Upper lobe of left lung (tissue), 6 donors: Measurements from ENCODE around the gene PLCB4. TPM values are rescaled to one million over a fixed set of nuclear protein-coding genes. Genes with fewer than 3 reads are reported as not detected.
A peak's percentile ranks its signal among the peaks of the same experiment; 100 is the strongest.
"Not testable (repeated sequence)": the region's sequence is repeated elsewhere in the genome, so short reads cannot be mapped to it uniquely, and the experiment has no call there.

Experiments
- ATAC-seq, 2 donors: fragments of 200-7000 bp; cut with Tn5 transposase; one replicate each; pipeline ENCODE4 v1.9.1; 2022; ENCODE audit warnings: mild to moderate bottlenecking in 2 of 2, moderate library complexity in 2 of 2; ENCODE audit not compliant: low FRiP score in 2 of 2
- DNase-seq, 2 donors: peaks; one replicate each; pipeline ENCODE4 v3.0.0-alpha.2; 2019 to 2020
- H3K27ac ChIP-seq, 4 donors: fragments of 200-600 bp; sonication (generic); one replicate each; pipeline ENCODE4 v1.5.1; 2016 to 2019
- H3K27me3 ChIP-seq, 4 donors: fragments of 200-600 bp; sonication (generic); one replicate each; pipeline ENCODE4 v1.5.1; 2017 to 2019
- H3K36me3 ChIP-seq, 4 donors: fragments of 200-600 bp; sonication (generic); one replicate each; pipeline ENCODE4 v1.5.1; 2016 to 2019
- H3K4me1 ChIP-seq, 4 donors: fragments of 200-600 bp; sonication (generic); one replicate each; pipeline ENCODE4 v1.5.1; 2018 to 2019
- H3K4me3 ChIP-seq, 4 donors: fragments of 200-600 bp; sonication (generic); one replicate each; pipeline ENCODE4 v1.5.1; 2017 to 2019; ENCODE audit warnings: mild to moderate bottlenecking in 2 of 4, moderate library complexity in 1 of 4
- H3K9me3 ChIP-seq, 4 donors: fragments of 200-600 bp; sonication (generic); one replicate each; pipeline ENCODE4 v1.5.1; 2018 to 2019
- EP300 ChIP-seq, 4 donors: sonication (generic); formaldehyde crosslinking; IDR thresholded peaks; one replicate each; pipeline ENCODE4 v1.5.1; 2017; ENCODE audit warnings: antibody characterized with exemption in 4 of 4, control low read depth in 2 of 4
- POLR2A ChIP-seq, 4 donors: fragments of 450-650 bp; IDR thresholded peaks; one replicate each; pipeline ENCODE4 v1.5.1; 2016 to 2017; ENCODE audit warnings: antibody characterized with exemption in 4 of 4, mild to moderate bottlenecking in 2 of 4
- POLR2AphosphoS5 ChIP-seq, 2 donors: sonication (generic); formaldehyde crosslinking; IDR thresholded peaks; one replicate each; pipeline ENCODE4 v1.5.1; 2017; ENCODE audit warnings: antibody characterized with exemption in 2 of 2
- WGBS, 2 donors: methylation state at CpG; one replicate each; pipeline ENCODE4 v1.1.5; 2017 to 2018; 5-methylcytosine and 5-hydroxymethylcytosine counted together
- total RNA-seq, 6 donors: library from RNA; depleted of rRNA in 4 of 6; stranded (reverse); fragments of >200 nt in 4 of 6; gene quantifications; one replicate each; pipeline versions ENCODE4 v1.1.0 to v1.2.1, GENCODE V29; 2016 to 2021
- TF ChIP-seq, protein P1 (sequence below), 6 experiments: fragments of 450-650 bp in 4 of 6; fragments of 200-600 bp in 2 of 6; sonication (generic) in 2 of 6; IDR thresholded peaks; one replicate each; pipeline ENCODE4 v1.5.1; 2016 to 2019; ENCODE audit warnings: antibody characterized with exemption in 6 of 6
- donor health status: DM: no; HTN: no; CAD: no; lungs with moderate emphysema.
- donor health status: DM: no; HTN: yes; CAD: no; lungs with severe emphysema.

Gene PLCB4
- total RNA-seq, 6 donors from 2014 or later, result 5.7 to 15.2 (median 8.2) TPM

DNA sequence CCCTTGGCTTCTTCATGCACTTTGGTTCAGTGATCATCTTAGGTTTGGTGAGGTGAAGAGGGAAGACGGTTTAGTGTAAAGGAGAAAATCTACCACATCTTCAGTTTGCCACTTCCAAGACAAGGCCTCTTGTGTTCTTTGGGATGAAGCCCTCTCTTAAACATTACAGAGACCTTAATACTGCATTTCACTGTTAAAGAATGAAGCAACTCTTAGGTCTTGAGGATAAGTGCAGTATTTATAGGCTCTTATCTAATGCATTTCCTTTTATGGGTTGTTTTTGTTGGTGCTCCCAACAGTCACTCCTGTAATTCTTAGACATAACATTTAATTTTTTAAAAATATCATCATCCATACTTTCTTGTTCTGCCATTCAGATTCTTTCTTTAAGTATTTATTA is 305.6 kb downstream of the PLCB4 start:
- H3K9me3 ChIP-seq, result no peaks in the 10 kb centered on the region
- TF ChIP-seq POLR2A (IDR thresholded peaks at IDR 0.05), result no peak
- TF ChIP-seq EP300 (IDR thresholded peaks at IDR 0.05), result no peak
- TF ChIP-seq POLR2AphosphoS5 (IDR thresholded peaks at IDR 0.05), result no peak
- TF ChIP-seq, protein P1, sequence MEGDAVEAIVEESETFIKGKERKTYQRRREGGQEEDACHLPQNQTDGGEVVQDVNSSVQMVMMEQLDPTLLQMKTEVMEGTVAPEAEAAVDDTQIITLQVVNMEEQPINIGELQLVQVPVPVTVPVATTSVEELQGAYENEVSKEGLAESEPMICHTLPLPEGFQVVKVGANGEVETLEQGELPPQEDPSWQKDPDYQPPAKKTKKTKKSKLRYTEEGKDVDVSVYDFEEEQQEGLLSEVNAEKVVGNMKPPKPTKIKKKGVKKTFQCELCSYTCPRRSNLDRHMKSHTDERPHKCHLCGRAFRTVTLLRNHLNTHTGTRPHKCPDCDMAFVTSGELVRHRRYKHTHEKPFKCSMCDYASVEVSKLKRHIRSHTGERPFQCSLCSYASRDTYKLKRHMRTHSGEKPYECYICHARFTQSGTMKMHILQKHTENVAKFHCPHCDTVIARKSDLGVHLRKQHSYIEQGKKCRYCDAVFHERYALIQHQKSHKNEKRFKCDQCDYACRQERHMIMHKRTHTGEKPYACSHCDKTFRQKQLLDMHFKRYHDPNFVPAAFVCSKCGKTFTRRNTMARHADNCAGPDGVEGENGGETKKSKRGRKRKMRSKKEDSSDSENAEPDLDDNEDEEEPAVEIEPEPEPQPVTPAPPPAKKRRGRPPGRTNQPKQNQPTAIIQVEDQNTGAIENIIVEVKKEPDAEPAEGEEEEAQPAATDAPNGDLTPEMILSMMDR (IDR thresholded peaks at IDR 0.05), result no peak
- H3K27me3 ChIP-seq, result no peaks in the 10 kb centered on the region
- H3K36me3 ChIP-seq, result no peaks in the 10 kb centered on the region
- peaks cover 0 to 4% (median 0%) of the 10 kb centered on the region in 4 donors for H3K4me1 ChIP-seq
- ATAC-seq, result no peak
- no peak overlapping the region for H3K27ac ChIP-seq
- H3K4me3 ChIP-seq, result no peak overlapping the region
- WGBS, 2 donors, result 92 to 95% methylated on average over 1 of the region's 1 CpG
- DNase-seq, result no peak

GRCh38 chr20:9375221-9375681 is 306.4 kb downstream of the PLCB4 start:
- no peak overlapping the region for H3K4me3 ChIP-seq
- DNase-seq (no peak), ATAC-seq (no peak)
- H3K9me3 ChIP-seq, result no peaks in the 10 kb centered on the region
- H3K27me3 ChIP-seq, result no peaks in the 10 kb centered on the region
- no peak for TF ChIP-seq POLR2AphosphoS5 (IDR thresholded peaks at IDR 0.05)
- TF ChIP-seq, protein P1 (IDR thresholded peaks at IDR 0.05), result no peak
- TF ChIP-seq EP300 (IDR thresholded peaks at IDR 0.05), result no peak
- TF ChIP-seq POLR2A (IDR thresholded peaks at IDR 0.05), result no peak
- H3K27ac ChIP-seq, result no peak overlapping the region
- no peaks in the 10 kb centered on the region for H3K4me1 ChIP-seq
- 57 to 69% methylated on average over 1 of the region's 1 CpG for WGBS, 2 donors
- H3K36me3 ChIP-seq, result no peaks in the 10 kb centered on the region

DNA sequence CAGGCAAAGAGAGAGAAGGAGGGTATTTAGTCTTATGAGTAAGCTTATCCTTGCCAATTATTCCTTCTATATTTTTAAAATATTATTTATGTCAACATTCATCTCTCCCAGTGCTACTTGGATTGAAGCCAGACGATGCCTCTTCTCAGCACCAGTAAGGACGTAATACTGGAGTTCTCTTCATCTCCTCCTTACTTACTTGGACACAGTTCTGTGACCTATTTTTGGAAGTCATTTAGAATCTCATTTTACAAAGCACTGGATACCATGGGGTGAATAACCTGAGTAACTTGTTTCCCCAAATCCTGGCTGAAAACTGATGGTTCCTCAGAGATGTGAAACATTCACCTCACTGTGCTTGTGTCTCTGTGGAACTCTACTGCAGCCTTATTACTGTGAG is 308.1 kb downstream of the PLCB4 start:
- TF ChIP-seq, protein P1 (IDR thresholded peaks at IDR 0.05), result no peak
- TF ChIP-seq EP300 (IDR thresholded peaks at IDR 0.05), result no peak
- DNase-seq, result no peak
- Histone ChIP-seq H3K27ac (no peak overlapping the region), H3K4me3 (no peak overlapping the region), H3K27me3 (no peaks in the 10 kb centered on the region), H3K36me3 (peaks cover 0 to 6% (median 0%) of the 10 kb centered on the region in 4 donors), H3K4me1 (no peaks in the 10 kb centered on the region), H3K9me3 (no peaks in the 10 kb centered on the region)
- WGBS, 2 donors, result 72 to 86% methylated on average over 2 of the region's 2 CpGs
- ATAC-seq, result no peak

DNA sequence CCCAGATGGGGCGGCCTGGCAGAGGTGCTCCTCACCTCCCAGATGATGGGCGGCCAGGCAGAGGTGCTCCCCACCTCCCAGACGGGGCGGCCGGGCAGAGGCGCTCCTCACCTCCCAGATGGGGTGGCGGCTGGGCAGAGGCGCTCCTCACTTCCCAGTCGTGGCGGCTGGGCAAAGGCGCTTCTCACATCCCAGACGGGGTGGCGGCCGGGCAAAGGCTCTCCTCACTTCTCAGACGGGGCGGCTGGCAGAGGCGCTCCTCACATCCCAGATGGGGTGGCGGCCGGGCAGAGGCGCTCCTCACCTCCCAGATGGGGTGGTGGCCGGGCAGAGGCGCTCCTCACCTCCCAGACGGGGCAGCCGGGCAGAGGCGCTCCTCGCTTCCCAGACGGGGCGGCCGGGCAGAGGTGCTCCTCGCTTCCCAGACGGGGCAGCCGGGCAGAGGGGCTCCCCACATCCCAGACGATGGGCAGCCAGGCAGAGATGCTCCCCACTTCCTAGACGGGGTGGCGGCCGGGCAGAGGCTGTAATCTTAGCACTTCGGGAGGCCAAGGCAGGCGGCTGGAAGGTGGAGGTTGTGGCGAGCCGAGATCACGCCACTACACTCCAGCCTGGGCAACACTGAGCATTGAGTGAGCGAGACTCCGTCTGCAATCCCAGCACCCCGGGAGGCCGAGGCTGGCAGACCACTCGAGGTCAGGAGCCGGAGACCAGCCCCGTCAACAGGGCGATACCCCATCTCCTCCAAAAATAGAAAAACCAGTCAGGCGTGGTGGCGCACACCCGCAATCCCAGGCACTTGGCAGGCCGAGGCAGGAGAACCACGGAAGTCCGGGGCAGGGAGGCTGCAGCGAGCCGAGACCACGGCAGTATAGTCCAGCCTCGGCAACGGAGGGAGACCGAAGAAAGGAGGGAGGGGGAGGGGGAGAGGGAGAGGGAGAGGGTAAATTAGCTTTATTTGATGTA is 316.7 kb downstream of the PLCB4 start:
- not testable (repeated sequence) for H3K27ac ChIP-seq, H3K27me3 ChIP-seq, ATAC-seq, H3K9me3 ChIP-seq, H3K4me1 ChIP-seq, H3K4me3 ChIP-seq
- DNase-seq, result peak in 1 of 2 donors; percentile 74
- WGBS, 2 donors, result 92 to 97% methylated on average over 32 to 59 of the region's 61 CpGs
- peaks cover 0 to 16% (median 0%) of the 10 kb centered on the region in 4 donors for H3K36me3 ChIP-seq

- DNase-seq (no peak), ATAC-seq (no peak)
- Histone ChIP-seq H3K4me3 (no peak overlapping the region), H3K4me1 (peaks cover 0 to 3% (median 0%) of the 10 kb centered on the region in 4 donors), H3K27me3 (no peaks in the 10 kb centered on the region), H3K9me3 (peaks cover 0 to 5% (median 0%) of the 10 kb centered on the region in 4 donors), H3K36me3 (peaks cover 0 to 5% (median 0%) of the 10 kb centered on the region in 4 donors), H3K27ac (no peak overlapping the region)
- 89 to 92% methylated on average over 8 of the region's 8 CpGs for WGBS, 2 donors
- TF ChIP-seq EP300 (IDR thresholded peaks at IDR 0.05) (no peak), POLR2A (IDR thresholded peaks at IDR 0.05) (no peak), POLR2AphosphoS5 (IDR thresholded peaks at IDR 0.05) (no peak)
- TF ChIP-seq, protein P1 (IDR thresholded peaks at IDR 0.05), result no peak
Observed at GRCh38 chr20:9388160-9388812, 319.4 kb downstream of the PLCB4 start.
